DMS 273 (cell line): ENCODE data around the gene TRPV4.
"Not testable (repeated sequence)": the region's sequence is repeated elsewhere in the genome, so short reads cannot be mapped to it uniquely, and the experiment has no call there.

Experiments
- DNase-seq: peaks from one replicate; lab custom pipeline; 2025; ENCODE audit not compliant: unreplicated experiment; lab: John Stamatoyannopoulos, UW

TRPV4 gene

DNA sequence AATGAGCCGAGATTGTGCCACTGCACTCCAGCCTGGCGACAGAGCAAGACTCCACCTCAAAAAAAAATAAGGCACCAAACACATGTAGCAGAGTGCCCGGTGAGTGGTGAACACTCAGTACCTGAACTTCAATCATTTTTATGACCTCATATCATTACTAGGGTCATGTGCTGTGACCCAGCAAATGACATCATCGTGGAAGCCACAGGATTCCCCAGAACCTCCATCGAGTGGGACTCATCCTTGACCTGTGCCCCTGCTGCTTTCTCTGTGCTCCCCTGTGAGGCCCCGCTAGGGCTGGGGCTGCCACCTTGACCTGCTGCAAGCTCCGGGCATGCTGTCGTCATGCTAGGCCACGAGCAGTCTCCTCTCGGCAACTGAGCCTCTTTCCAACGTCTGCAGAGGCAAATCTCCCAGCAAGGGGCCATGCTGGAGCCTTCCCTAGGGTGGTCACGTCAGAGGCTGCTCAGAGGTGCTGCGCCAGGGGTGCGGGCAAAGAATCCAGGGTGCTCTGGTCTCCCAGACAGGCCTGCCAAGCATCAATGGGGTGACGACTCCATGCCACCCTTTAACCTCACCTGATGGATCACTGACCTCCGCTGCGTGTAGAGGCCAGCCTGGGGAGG, 28.6 kb upstream of the TRPV4 start:
- no peak for DNase-seq

GRCh38 chr12:109860977-109861376, 27.8 kb upstream of the TRPV4 start:
- no peak for DNase-seq

GRCh38 chr12:109858764-109859163, 25.6 kb upstream of the TRPV4 start:
- DNase-seq: no peak

DNA sequence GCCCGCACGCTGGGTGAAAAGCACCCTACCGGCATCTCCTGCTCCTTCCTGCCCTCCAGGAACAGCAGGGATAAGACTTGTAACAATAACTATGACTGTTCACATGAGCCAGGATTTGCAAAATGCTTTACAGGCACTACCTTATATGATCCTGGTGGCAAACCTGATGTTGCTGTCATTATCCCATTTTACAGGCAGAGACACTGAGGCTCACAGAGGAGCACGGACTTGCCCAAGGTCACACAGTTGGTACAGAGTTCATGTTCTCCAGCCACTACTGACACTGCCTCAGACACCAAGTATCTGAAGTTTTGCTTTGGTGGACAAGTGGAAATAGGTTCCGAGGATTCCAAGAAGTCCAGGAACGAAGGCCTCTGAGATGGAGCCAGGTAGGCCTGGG, 24.5 kb upstream of the TRPV4 start:
- no peak for DNase-seq

DNA sequence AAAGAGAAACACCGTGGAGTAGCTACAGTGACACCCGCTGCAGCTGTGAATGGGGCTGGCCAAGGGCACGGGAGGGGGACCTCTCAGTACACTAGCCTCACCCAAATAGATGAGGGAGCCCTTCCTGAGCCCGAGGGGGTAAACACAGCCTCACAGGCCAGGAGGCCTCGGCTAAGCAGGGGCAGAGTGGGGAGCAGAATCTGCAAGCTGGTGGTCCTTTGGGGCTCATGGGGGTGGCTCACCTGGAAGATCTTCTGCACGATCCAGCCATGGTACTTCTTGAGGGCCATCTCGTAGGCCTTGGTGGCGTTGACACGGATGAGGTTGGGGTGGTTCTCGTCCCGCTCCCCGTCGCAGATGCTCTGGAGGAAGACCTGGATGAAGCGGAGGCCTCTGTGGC, 22.2 kb upstream of the TRPV4 start:
- DNase-seq: no peak

- not testable (repeated sequence) for DNase-seq
These were observed 17.3 kb upstream of the TRPV4 start for GRCh38 chr12:109850518-109850917.

GRCh38 chr12:109847142-109847735, 14.0 kb upstream of the TRPV4 start:
- DNase-seq: no peak

GRCh38 chr12:109845824-109846205, 12.6 kb upstream of the TRPV4 start:
- DNase-seq: no peak

GRCh38 chr12:109844983-109845823, 12.0 kb upstream of the TRPV4 start:
- DNase-seq: peak; percentile 91

GRCh38 chr12:109844091-109844490, 10.9 kb upstream of the TRPV4 start:
- no peak for DNase-seq

DNA sequence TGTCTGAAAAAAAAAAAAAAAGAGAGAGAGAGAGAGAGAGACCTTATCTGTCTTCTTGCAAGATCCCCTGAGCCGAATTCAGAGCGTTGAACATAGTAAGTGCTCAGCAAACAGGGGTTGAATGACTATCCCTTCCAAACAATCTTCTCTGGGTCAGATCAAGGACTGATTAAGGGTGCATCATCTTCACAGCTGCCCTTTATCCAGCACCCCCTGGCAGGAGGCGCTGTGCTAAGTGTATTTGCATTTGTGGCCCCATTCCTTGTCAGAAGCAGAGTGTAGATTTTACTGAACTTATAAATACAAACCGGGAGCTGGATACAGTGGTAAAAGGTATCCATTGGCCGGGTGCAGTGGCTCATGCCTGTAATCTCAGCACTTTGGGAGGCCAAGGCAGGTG, 8.8 kb upstream of the TRPV4 start:
- DNase-seq: no peak

DNA sequence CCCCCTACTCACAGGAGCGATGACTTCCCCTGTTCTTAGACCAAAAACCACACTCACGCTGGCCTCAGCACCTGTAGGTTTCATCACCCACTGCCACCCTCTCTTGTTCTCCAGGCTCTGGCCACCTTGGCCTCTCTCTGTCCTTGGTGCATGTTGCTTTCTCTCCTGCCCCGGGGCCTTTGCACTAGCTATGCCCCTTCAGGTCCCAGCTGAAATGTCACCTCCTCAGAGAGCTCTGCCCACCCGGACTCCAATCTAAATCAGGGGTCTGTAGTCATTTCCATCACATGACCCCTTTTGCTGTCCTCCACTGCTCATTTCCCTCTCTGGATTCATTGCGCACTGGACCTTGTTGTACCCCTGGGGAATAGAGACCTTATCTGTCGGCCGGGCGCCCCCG, 8.2 kb upstream of the TRPV4 start:
- no peak for DNase-seq

DNA sequence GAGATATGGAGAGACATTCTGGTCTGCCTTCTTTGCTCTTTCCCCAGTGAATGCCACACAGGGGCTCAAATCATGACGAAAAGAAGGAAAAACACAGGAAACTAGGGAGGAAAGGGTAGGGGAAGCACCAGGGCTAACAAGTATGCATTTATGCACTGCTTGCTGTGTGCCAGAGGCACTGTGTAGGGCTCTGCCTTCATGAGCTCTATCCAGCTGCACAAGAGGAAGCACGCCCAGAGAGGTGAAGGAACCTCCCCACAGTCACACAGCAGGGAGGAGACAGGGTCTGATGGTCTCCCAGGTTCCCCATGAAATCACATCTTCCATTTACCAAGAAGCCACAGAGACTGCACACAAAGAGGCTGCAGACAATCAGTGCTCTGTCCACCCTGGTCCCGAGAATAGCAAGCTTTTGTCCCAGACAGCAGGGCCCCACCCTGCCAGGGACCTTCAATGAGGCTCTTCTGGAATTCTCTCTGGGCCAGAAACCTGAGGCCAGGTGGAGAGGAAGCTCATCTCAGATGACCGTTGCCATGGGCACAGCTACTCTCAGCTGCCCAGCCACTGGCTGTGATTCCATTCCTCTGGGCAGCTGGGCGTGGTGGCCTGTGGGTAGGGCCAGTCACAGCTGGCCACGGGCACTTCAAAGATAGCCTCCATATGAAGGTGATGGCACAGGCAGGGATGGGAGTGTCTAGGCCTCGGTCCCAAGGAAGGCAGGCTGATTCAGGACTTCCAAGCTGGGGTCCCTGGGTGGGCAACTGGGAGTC, 7.3 kb upstream of the TRPV4 start:
- DNase-seq: peak; percentile 18

GRCh38 chr12:109839444-109839843, 6.2 kb upstream of the TRPV4 start:
- no peak for DNase-seq

- no peak for DNase-seq
These were observed 3.7 kb upstream of the TRPV4 start for GRCh38 chr12:109836916-109837315.

DNA sequence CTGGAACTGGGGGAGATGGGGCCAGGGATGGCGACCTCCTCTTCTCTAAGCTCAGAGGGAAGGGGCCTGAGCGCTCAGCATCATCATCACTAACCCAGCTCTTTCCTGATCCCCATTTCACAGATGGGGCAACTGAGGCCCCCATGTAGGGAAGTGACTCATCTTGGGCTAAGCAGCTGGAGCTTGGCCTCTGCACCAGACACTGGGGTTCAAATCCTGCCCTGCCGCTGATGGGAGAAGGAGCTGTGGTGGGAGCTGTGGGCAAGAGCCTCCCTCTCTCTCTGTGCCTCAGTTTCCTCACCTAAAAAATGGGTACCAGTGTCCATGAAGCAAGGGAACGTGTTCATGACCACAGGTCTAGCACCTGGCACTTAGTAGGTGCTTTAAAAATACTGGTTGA, 2.6 kb upstream of the TRPV4 start:
- DNase-seq: no peak

DNA sequence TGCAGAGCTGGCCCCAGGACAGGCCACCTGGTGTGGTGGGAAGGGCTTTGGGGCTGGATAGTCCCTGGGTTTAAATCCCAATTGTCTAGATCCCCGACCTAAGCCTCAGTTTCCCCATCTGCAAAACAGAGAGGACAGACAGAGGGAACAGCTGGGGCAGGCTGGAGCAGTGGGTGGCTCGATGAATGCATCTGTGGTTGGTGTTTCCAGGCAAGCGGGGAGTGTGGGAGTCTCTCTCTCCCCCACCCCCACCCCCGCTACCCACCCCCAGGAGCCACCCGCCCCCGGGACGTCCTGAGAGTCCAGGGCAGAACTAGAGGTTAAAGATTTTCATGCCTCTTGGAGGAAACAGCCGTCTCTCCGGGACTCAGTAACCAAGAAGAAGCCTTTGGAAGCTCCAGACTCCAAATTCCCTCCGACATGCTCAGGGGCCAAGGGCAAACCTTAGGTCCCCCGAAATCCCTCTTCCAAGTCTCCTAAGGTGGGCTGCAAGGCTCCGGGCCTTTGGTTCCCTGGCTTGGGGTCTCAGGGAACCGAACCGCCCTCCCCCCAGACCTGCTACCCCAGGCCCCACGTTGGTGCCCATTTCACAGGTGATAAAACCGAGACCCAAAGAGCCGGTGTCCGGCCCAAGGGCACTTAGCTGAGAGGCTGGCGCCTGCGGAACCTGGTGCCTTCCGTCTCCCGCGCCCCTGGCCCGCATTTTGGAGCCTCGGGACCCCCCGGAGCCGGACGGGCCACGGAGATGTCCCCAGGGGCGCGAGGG, 474 bp downstream of the TRPV4 start:
- no peak for DNase-seq

- no peak for DNase-seq
These were observed 1.3 kb downstream of the TRPV4 start for GRCh38 chr12:109831929-109832328.

DNA sequence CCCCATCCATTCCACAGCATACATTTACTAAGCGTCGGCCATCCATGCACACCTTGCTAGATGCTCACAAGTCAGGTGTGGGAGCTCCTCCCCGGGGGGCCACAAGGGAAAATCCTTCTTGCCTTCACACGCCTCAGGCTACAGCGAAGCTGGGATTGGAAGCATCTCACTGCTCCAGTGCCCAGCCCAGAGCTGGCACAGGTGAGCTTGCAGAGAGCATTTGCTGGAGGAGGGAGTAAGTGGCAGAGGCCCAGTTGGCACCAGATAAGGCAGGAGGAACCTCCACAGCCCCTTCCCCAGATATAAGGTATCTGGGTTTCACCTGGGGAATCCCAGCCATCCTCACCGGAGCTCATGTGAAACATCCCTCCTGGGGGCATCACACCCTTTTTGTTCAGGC, 1.8 kb downstream of the TRPV4 start:
- no peak for DNase-seq

DNA sequence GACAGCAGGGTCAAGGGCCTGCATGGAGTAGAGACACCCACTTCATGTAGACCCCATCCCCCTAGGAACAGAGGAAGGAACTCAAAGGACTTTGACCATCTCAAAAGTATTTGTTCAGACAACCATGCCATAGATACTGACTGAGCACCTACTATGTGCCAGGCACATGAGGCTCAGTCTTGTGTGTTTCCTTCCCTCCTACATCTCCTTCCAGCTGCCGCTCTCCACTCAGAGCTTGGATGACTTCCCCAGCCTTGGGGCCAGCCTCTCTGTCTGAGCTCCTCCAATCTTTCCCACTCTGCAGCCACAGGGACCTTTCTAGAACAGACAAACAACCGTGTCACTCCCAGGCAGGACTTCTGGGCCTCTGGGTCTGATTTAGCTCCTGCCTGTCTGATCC, 2.5 kb downstream of the TRPV4 start:
- no peak for DNase-seq

DNA sequence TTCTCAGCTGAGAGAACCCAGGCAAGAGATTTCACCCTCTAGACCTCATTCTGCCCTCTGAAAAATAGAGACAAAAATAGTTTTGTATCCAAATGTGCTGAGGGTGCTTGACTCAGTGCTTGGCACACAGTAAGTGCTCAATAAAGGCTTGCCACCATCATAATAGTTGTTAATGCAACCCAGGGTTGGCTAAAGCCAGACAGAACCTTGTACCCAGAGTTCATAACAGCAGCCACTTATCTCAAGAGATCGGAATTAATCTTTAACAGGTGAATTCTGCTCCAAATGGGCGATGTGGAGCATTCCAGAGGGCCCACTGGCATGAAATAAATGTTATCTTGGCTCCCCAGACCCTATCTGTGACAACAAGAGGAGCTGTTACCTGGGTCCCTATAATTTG, 2.9 kb downstream of the TRPV4 start:
- no peak for DNase-seq
